ENCODE data around the gene KIF2A. TPM values are rescaled to one million over a fixed set of nuclear protein-coding genes. Genes with fewer than 3 reads are reported as not detected.

KIF2A gene
- total and polyA plus RNA-seq, 4 donors = 57.4 to 169 (median 79.8) TPM

DNA sequence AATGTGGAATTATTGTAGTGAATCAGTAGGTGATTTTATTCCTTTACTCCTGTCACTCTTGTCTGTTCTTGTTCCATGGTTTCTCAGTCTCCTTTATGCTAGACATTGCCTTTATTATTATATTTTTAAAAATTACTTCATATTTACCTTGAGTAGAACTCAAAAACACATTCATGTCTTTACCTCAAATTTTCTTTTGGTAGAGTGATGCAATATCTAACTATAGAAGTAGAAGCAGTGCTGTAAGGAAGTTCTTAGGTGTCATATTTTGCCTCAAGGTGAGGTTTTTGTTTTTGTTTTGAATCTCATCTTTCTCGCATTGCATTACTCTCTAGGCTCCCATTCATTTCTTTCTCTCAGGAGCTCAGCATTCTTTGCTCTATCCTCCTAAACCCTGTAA lies 118.8 kb downstream of the KIF2A start:
- no peak overlapping the region for H3K4me3 ChIP-seq (ENCODE audit: low read depth, low read length)
- WGBS (ENCODE audit: insufficient coverage) = no CpG with 5 or more reads among the region's 1 CpG

DNA sequence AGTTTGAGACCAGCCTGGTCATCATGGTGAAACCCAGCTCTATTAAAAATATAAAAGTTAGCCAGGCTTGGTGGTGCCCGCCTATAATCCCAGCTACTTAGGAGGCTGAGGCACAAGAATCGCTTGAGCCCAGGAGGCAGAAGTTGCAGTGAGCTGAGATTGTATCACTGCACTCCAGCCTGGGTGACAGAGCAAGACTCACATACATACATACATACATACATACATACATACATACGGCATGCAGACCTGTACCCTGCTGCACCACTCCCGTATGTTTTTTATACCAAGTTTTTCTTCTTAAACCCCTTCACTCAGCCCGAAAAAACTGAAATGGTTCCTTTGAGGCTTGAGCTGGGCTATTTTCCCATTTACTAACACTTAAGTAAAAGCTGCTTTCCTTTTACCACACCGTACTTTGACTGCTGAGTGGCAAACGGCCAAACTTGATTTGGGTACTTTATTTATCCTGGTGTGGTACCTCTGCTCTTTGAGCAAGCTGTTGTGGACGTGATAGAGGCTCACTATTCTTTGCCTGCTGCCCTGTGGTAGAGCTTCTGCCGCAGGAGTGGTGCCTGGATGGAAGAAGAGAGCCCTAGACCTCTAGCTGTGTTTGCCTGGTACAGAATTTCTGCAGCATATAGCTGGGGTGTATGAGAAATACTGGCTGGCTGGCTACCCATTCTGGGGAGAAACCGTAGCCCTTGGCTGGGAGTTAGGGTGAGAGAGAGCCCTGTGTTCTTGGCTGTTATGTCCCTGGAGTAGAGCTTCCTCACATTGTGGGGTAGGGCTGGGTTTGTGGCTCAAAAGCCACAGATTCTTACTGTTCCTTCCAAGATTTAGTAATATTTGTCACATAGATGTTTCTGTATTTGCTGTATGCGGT lies 126.0 kb downstream of the KIF2A start:
- WGBS (ENCODE audit: insufficient coverage) = 80% methylated on average over 8 of the region's 11 CpGs
- no peaks in the 10 kb centered on the region for H3K36me3 ChIP-seq (ENCODE audit: control insufficient read depth, insufficient read depth, low read length)
- no peak overlapping the region for H3K27ac ChIP-seq (ENCODE audit: low read depth, low read length)

More for the DNA sequence above, 118.8 kb downstream of the KIF2A start:
- H3K36me3 ChIP-seq (ENCODE audit: control insufficient read depth, insufficient read depth, low read length) = no peaks in the 10 kb centered on the region
- H3K27me3 ChIP-seq (ENCODE audit: control insufficient read depth, insufficient read depth, low read length) = no peaks in the 10 kb centered on the region
- H3K9me3 ChIP-seq (ENCODE audit: control insufficient read depth, insufficient read depth, low read length) = no peaks in the 10 kb centered on the region
- DNase-seq (ENCODE audit: low read depth in 4 of 6, low spot score in 6 of 6) = no peak
- no peak overlapping the region for H3K27ac ChIP-seq (ENCODE audit: low read depth, low read length)
- H3K4me1 ChIP-seq (ENCODE audit: control insufficient read depth, insufficient read depth, low read length) = no peaks in the 10 kb centered on the region

GRCh38 chr5:62432621-62433064 lies 126.6 kb downstream of the KIF2A start:
- Histone ChIP-seq H3K36me3 (ENCODE audit: control insufficient read depth, insufficient read depth, low read length) (no peaks in the 10 kb centered on the region), H3K27ac (ENCODE audit: low read depth, low read length) (no peak overlapping the region), H3K4me1 (ENCODE audit: control insufficient read depth, insufficient read depth, low read length) (peaks cover 3% of the 10 kb centered on the region), H3K27me3 (ENCODE audit: control insufficient read depth, insufficient read depth, low read length) (no peaks in the 10 kb centered on the region), H3K4me3 (ENCODE audit: low read depth, low read length) (no peak overlapping the region), H3K9me3 (ENCODE audit: control insufficient read depth, insufficient read depth, low read length) (no peaks in the 10 kb centered on the region)
- DNase-seq (ENCODE audit: low read depth in 4 of 6, low spot score in 6 of 6) = peak in 1 of 6 donors; percentile 11
- WGBS (ENCODE audit: insufficient coverage) = no CpG with 5 or more reads among the region's 5 CpGs

More for the DNA sequence above, 126.0 kb downstream of the KIF2A start:
- DNase-seq (ENCODE audit: low read depth in 4 of 6, low spot score in 6 of 6) = peak in 1 of 6 donors; percentile 21
- Histone ChIP-seq H3K27me3 (ENCODE audit: control insufficient read depth, insufficient read depth, low read length) (no peaks in the 10 kb centered on the region), H3K4me1 (ENCODE audit: control insufficient read depth, insufficient read depth, low read length) (peaks cover 3% of the 10 kb centered on the region), H3K4me3 (ENCODE audit: low read depth, low read length) (no peak overlapping the region), H3K9me3 (ENCODE audit: control insufficient read depth, insufficient read depth, low read length) (no peaks in the 10 kb centered on the region)

Other genes with a start within 250 kb of the KIF2A start
- gene DIMT1, start 97.7 kb downstream of the KIF2A start, total RNA-seq = 10 to 100 TPM; 19.9 to 24.9 TPM
- gene DIMT1, start 97.7 kb downstream of the KIF2A start, polyA plus RNA-seq (ENCODE audit: insufficient read length in 2 of 2) = 10 to 100 TPM; 40.4 to 46.4 TPM
- gene IPO11, start 106.6 kb downstream of the KIF2A start, total RNA-seq = 10 to 100 TPM; 25.5 to 43.8 TPM
- 10 to 100 TPM; 19.1 to 22.3 TPM for gene IPO11, start 106.6 kb downstream of the KIF2A start, polyA plus RNA-seq (ENCODE audit: insufficient read length in 2 of 2)

Measured in spinal cord (tissue), 10 donors.